IMR-90 (cell line): Measurements from ENCODE around the gene BTBD9. TPM values are rescaled to one million over a fixed set of nuclear protein-coding genes. Genes with fewer than 3 reads are reported as not detected.

Experiments used
- ATAC-seq: fragments of 200-7000 bp; cut with Tn5 transposase; 2 replicates; pipeline ENCODE4 v1.9.1; 2020; ENCODE audit warnings: low read depth, mild to moderate bottlenecking, moderate library complexity
- BruUV-seq: library from RNA; stranded (reverse); fragments of 400-500 nt; replicated peaks from 2 replicates; lab custom pipeline; 2021; lab: Mats Ljungman, UMichigan
- CTCF ChIA-PET: fragments of 300-600 bp; formaldehyde crosslinking; extraction: SDS; loops from one replicate; lab custom pipeline; 2021; ENCODE audit warnings: antibody characterized with exemption; lab: Yijun Ruan, JAX
- POLR2A ChIA-PET: fragments of 300-600 bp; sonication (Branson Sonifier 250); formaldehyde crosslinking; loops from one replicate; lab custom pipeline; 2022; ENCODE audit warnings: antibody characterized with exemption; ENCODE audit not compliant: unreplicated experiment; lab: Charles Lee
- DNase-seq: peaks from one replicate; pipeline ENCODE4 v3.0.0; 2013
- H2AFZ ChIP-seq: replicated peaks from 2 replicates; pipeline ENCODE3; 2013; ENCODE audit warnings: low read length, mild to moderate bottlenecking; ENCODE audit not compliant: poor library complexity
- H2AK5ac ChIP-seq: 2 replicates; pipeline ENCODE4 v1.6.1; 2013; ENCODE audit warnings: low read depth, low read length, inconsistent platforms
- H2AK9ac ChIP-seq: replicated peaks from 2 replicates; pipeline ENCODE3; 2013; ENCODE audit warnings: mild to moderate bottlenecking, low read depth, low read length, moderate library complexity; ENCODE audit not compliant: poor library complexity
- H2BK120ac ChIP-seq: 2 replicates; pipeline ENCODE4 v1.6.1; 2013; ENCODE audit warnings: low read depth, low read length, inconsistent platforms
- H2BK15ac ChIP-seq: 3 replicates; pipeline ENCODE4 v1.6.1; 2013; ENCODE audit warnings: low read depth, low read length, inconsistent platforms
- H2BK20ac ChIP-seq: 2 replicates; pipeline ENCODE4 v1.6.1; 2013; ENCODE audit warnings: low read depth, mild to moderate bottlenecking, inconsistent platforms, low read length, moderate library complexity
- H2BK5ac ChIP-seq: 2 replicates; pipeline ENCODE4 v1.6.1; 2013; ENCODE audit warnings: mild to moderate bottlenecking, low read depth, low read length, inconsistent platforms; ENCODE audit not compliant: poor library complexity, severe bottlenecking
- H3K14ac ChIP-seq: replicated peaks from 2 replicates; pipeline ENCODE4 v1.6.1; 2013; ENCODE audit warnings: low read depth, low read length, inconsistent platforms
- H3K18ac ChIP-seq: 2 replicates; pipeline ENCODE4 v1.6.1; 2013; ENCODE audit warnings: low read depth, low read length, control low read depth
- H3K23ac ChIP-seq: 2 replicates; pipeline ENCODE4 v1.6.1; 2013; ENCODE audit warnings: low read depth, low read length, inconsistent platforms
- H3K27ac ChIP-seq: 2 replicates; pipeline ENCODE4 v1.5.1; 2013; ENCODE audit warnings: mild to moderate bottlenecking, control low read depth, low read length; ENCODE audit not compliant: insufficient read depth
- H3K27me3 ChIP-seq: 2 replicates; pipeline ENCODE4 v1.6.1; 2013; ENCODE audit warnings: low read length; ENCODE audit not compliant: control insufficient read depth, insufficient read depth
- H3K36me3 ChIP-seq: 2 replicates; pipeline ENCODE4 v1.6.1; 2013; ENCODE audit warnings: low read length, mixed read lengths; ENCODE audit not compliant: control insufficient read depth, insufficient read depth
- H3K4ac ChIP-seq: 2 replicates; pipeline ENCODE4 v1.6.1; 2013; ENCODE audit warnings: low read depth, low read length, inconsistent platforms
- H3K4me1 ChIP-seq: 2 replicates; pipeline ENCODE4 v1.6.1; 2013; ENCODE audit warnings: low read length, mixed read lengths; ENCODE audit not compliant: control insufficient read depth, insufficient read depth
- H3K4me2 ChIP-seq: 2 replicates; pipeline ENCODE4 v1.6.1; 2013; ENCODE audit warnings: low read depth, mild to moderate bottlenecking, control low read depth, low read length, moderate library complexity
- H3K4me3 ChIP-seq: 2 replicates; pipeline ENCODE4 v1.5.1; 2013; ENCODE audit warnings: low read depth, mild to moderate bottlenecking, control low read depth, low read length, moderate library complexity; ENCODE audit not compliant: insufficient read depth
- H3K56ac ChIP-seq: 2 replicates; pipeline ENCODE4 v1.6.1; 2013; ENCODE audit warnings: low read length, inconsistent platforms; ENCODE audit not compliant: insufficient read depth; ENCODE audit errors: extremely low read depth
- H3K79me1 ChIP-seq, 2 experiments: 2 replicates each; pipeline ENCODE4 v1.6.1; 2013; ENCODE audit warnings: low read length in 2 of 2, inconsistent platforms in 1 of 2, low read depth in 1 of 2
- H3K9ac ChIP-seq: 2 replicates; pipeline ENCODE4 v1.6.1; 2013; ENCODE audit warnings: low read depth, low read length, control low read depth
- H3K9me1 ChIP-seq: 2 replicates; pipeline ENCODE4 v1.6.1; 2013; ENCODE audit warnings: low read length, inconsistent platforms; ENCODE audit not compliant: insufficient read depth
- H3K9me3 ChIP-seq: 2 replicates; pipeline ENCODE4 v1.6.1; 2013; ENCODE audit warnings: low read length; ENCODE audit not compliant: control insufficient read depth, insufficient read depth
- H4K20me1 ChIP-seq: 2 replicates; pipeline ENCODE4 v1.6.1; 2013; ENCODE audit warnings: low read length, inconsistent platforms; ENCODE audit not compliant: insufficient read depth
- H4K5ac ChIP-seq: 2 replicates; pipeline ENCODE4 v1.6.1; 2013; ENCODE audit warnings: mild to moderate bottlenecking, low read depth, low read length, control low read depth
- H4K8ac ChIP-seq, 2 experiments: 2 replicates each; pipeline ENCODE4 v1.6.1; 2013; ENCODE audit warnings: low read depth in 2 of 2, low read length in 2 of 2, control low read depth in 1 of 2, inconsistent platforms in 1 of 2
- H4K91ac ChIP-seq: 2 replicates; pipeline ENCODE4 v1.6.1; 2013; ENCODE audit warnings: low read depth, low read length, inconsistent platforms; ENCODE audit not compliant: insufficient read depth
- CEBPB ChIP-seq: IDR thresholded peaks from 2 replicates; pipeline ENCODE4 v1.6.1; 2012; ENCODE audit warnings: low read depth, low read length, improper control_type of control experiment
- CHD1 ChIP-seq: IDR thresholded peaks from 2 replicates; pipeline ENCODE4 v1.6.1; 2012; ENCODE audit warnings: low read depth, low read length, improper control_type of control experiment
- CTCF ChIP-seq: conservative IDR thresholded peaks from 2 replicates; pipeline ENCODE4 v1.5.1; 2012; ENCODE audit warnings: mild to moderate bottlenecking, low read depth, low read length, improper control_type of control experiment
- FOS ChIP-seq: fragments of 150-350 bp; IDR thresholded peaks from 2 replicates; pipeline ENCODE4 v1.6.1; 2016; ENCODE audit warnings: low read depth, low read length
- MAFK ChIP-seq: IDR thresholded peaks from 2 replicates; pipeline ENCODE4 v1.6.1; 2012; ENCODE audit warnings: low read depth, low read length, improper control_type of control experiment
- MAZ ChIP-seq: IDR thresholded peaks from 2 replicates; pipeline ENCODE4 v1.6.1; 2012; ENCODE audit warnings: low read depth, mild to moderate bottlenecking, low read length, improper control_type of control experiment, moderate library complexity, borderline replicate concordance
- MXI1 ChIP-seq: IDR thresholded peaks from 2 replicates; pipeline ENCODE4 v1.6.1; 2012; ENCODE audit warnings: low read depth, mild to moderate bottlenecking, low read length, moderate library complexity, borderline replicate concordance
- NFE2L2 ChIP-seq: fragments of 150-350 bp; IDR thresholded peaks from 2 replicates; pipeline ENCODE4 v1.6.1; 2016; ENCODE audit warnings: low read depth, mild to moderate bottlenecking, low read length
- POLR2A ChIP-seq: IDR thresholded peaks from 2 replicates; pipeline ENCODE4 v1.6.1; 2012; ENCODE audit warnings: mild to moderate bottlenecking, low read depth, low read length
- RAD21 ChIP-seq: IDR thresholded peaks from 2 replicates; pipeline ENCODE4 v1.6.1; 2012; ENCODE audit warnings: low read length, improper control_type of control experiment
- RCOR1 ChIP-seq: IDR thresholded peaks from 2 replicates; pipeline ENCODE4 v1.6.1; 2012; ENCODE audit warnings: mild to moderate bottlenecking, low read length, improper control_type of control experiment; ENCODE audit not compliant: insufficient replicate concordance
- RFX5 ChIP-seq: IDR thresholded peaks from 2 replicates; pipeline ENCODE4 v1.8.0; 2012; ENCODE audit warnings: low read depth, mild to moderate bottlenecking, low read length, moderate library complexity
- SMC3 ChIP-seq: fragments of 150-350 bp; IDR thresholded peaks from 2 replicates; pipeline ENCODE4 v1.6.1; 2016; ENCODE audit warnings: low read depth, mild to moderate bottlenecking, antibody characterized with exemption, low read length, moderate library complexity
- WGBS, 2 experiments: methylation state at CpG; one replicate each; pipeline versions ENCODE4 v1.1.5 to v1.1.7; 2013; ENCODE audit warnings: missing lambda C conversion rate in 2 of 2; ENCODE audit not compliant: insufficient read length in 1 of 2; ENCODE audit errors: extremely low coverage in 2 of 2; 5-methylcytosine and 5-hydroxymethylcytosine counted together
- dilution Hi-C: fragments of 300-500 bp; cut with HindIII; formaldehyde crosslinking; loops from one replicate; pipeline ENCODE4 v1.14.3; 2018; ENCODE audit warnings: low sequenced_read_pairs; ENCODE audit not compliant: unreplicated experiment
- in situ Hi-C: fragments of 300-500 bp; cut with MboI; formaldehyde crosslinking; loops from 3 replicates; pipeline ENCODE4 v1.14.3; 2019; ENCODE audit warnings: low sequenced_read_pairs, inconsistent platforms, mixed read lengths
- intact Hi-C: fragments of 100-400 bp; cut with micrococcal nuclease; formaldehyde crosslinking; loops from 2 replicates; pipeline ENCODE4 v1.10.0; 2022
- polyA plus RNA-seq, 3 experiments: library from polyadenylated mRNA; depleted of rRNA; stranded (reverse); fragments of >200 nt; gene quantifications; 2 replicates each; pipeline ENCODE4 v1.2.3, GENCODE V29; 2012; ENCODE audit warnings: low replicate concordance in 1 of 3
- total RNA-seq: library from RNA; depleted of rRNA; stranded (reverse); fragments of >200 nt; gene quantifications from 2 replicates; pipeline ENCODE4 v1.2.3, GENCODE V29; 2012
- TF ChIP-seq, protein P1 (sequence below): fragments of 150-350 bp; IDR thresholded peaks from 2 replicates; pipeline ENCODE4 v1.6.1; 2017; ENCODE audit warnings: mild to moderate bottlenecking, antibody characterized with exemption, low read length, low read depth
- TF ChIP-seq, protein P2 (sequence below): fragments of 150-350 bp; IDR thresholded peaks from 2 replicates; pipeline ENCODE4 v1.6.1; 2016; ENCODE audit warnings: low read depth, mild to moderate bottlenecking, low read length, moderate library complexity, borderline replicate concordance

Gene BTBD9
- total and polyA plus RNA-seq, 2 of the 4 experiments (the other 2 are of a cell fraction): 4.1 to 22.0 TPM

GRCh38 chr6:38610050-38610625, 29.6 kb downstream of the BTBD9 start:
- Histone ChIP-seq H2BK20ac (no peak overlapping the region), H3K27me3 (no peaks in the 10 kb centered on the region), H3K4me1 (peaks cover 9% of the 10 kb centered on the region), H3K4me2 (peak overlapping the region; percentile 64; the same call in 1 of the 2 replicates), H3K14ac (no peak overlapping the region), H3K23ac (no peak overlapping the region; the same call in 1 of the 2 replicates), H4K91ac (no peak overlapping the region), H4K5ac (no peak overlapping the region; the same call in 1 of the 2 replicates), H3K9ac (no peak overlapping the region; the same call in 1 of the 2 replicates), H2AFZ (no peak overlapping the region), H3K4ac (no peak overlapping the region), H4K8ac (peak overlapping the region in 1 of 2 experiments; percentile 57; a peak in 1 of 4 replicates), H4K20me1 (no peaks in the 10 kb centered on the region), H2AK9ac (no peak overlapping the region), H3K4me3 (no peak overlapping the region), H2BK15ac (peak overlapping the region; percentile 47; the same call in 1 of the 3 replicates), H2AK5ac (no peak overlapping the region; the same call in 1 of the 2 replicates), H3K36me3 (no peaks in the 10 kb centered on the region), H2BK5ac (no peak overlapping the region), H3K56ac (no peak overlapping the region), H3K79me1 (peaks cover 0 to 25% of the 10 kb centered on the region in 2 experiments; a peak in 3 of 4 replicates), H3K18ac (peak overlapping the region; percentile 76; the same call in 1 of the 2 replicates), H3K9me3 (no peaks in the 10 kb centered on the region), H3K27ac (no peak overlapping the region), H3K9me1 (peaks cover 4% of the 10 kb centered on the region; the same call in 1 of the 2 replicates), H2BK120ac (no peak overlapping the region)
- DNase-seq (no peak), ATAC-seq (peak; percentile 15; the same call in 1 of the 2 replicates)
- intact Hi-C loops (no loop called here), dilution Hi-C loops (no loop called here), in situ Hi-C loops (no loop called here)
- BruUV-seq: no TSS peak
- ChIA-PET CTCF (no interaction called here), POLR2A (no interaction called here)
- TF ChIP-seq POLR2A (no peak), RCOR1 (no peak), CEBPB (no peak), MXI1 (no peak), SMC3 (no peak), FOS (no peak), CHD1 (no peak), RAD21 (no peak), MAFK (no peak), MAZ (no peak), CTCF (no peak), NFE2L2 (no peak), RFX5 (no peak)
- TF ChIP-seq, protein P1, sequence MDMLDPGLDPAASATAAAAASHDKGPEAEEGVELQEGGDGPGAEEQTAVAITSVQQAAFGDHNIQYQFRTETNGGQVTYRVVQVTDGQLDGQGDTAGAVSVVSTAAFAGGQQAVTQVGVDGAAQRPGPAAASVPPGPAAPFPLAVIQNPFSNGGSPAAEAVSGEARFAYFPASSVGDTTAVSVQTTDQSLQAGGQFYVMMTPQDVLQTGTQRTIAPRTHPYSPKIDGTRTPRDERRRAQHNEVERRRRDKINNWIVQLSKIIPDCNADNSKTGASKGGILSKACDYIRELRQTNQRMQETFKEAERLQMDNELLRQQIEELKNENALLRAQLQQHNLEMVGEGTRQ: no peak
- TF ChIP-seq, protein P2, sequence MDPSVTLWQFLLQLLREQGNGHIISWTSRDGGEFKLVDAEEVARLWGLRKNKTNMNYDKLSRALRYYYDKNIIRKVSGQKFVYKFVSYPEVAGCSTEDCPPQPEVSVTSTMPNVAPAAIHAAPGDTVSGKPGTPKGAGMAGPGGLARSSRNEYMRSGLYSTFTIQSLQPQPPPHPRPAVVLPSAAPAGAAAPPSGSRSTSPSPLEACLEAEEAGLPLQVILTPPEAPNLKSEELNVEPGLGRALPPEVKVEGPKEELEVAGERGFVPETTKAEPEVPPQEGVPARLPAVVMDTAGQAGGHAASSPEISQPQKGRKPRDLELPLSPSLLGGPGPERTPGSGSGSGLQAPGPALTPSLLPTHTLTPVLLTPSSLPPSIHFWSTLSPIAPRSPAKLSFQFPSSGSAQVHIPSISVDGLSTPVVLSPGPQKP: no peak
- WGBS, 2 experiments: no CpG with 5 or more reads among the region's 6 CpGs
